ENCODE results near the gene DIPK1B. TPM values are rescaled to one million over a fixed set of nuclear protein-coding genes. Genes with fewer than 3 reads are reported as not detected.
A peak's percentile ranks its signal among the peaks of the same experiment; 100 is the strongest.

DIPK1B gene
- total RNA-seq, 3 donors from 2014 or later: 4.8 to 8.2 (median 5.6) TPM

- no peak for DNase-seq (ENCODE audit: low spot score in 2 of 2)
- intact Hi-C loops (cut with DNase I; ENCODE audit: low total_unique reads): no loop called here
- TF ChIP-seq POLR2A (IDR thresholded peaks at IDR 0.05): no peak
- no peak for TF ChIP-seq POLR2AphosphoS5 (IDR thresholded peaks at IDR 0.05)
- peak; percentile 36 to 64 (median 58) for TF ChIP-seq CTCF (IDR thresholded peaks at IDR 0.05)
- peaks cover 3 to 33% of the 10 kb centered on the region in 2 donors for H3K27me3 ChIP-seq
- no peaks in the 10 kb centered on the region for H3K4me1 ChIP-seq
- no peak overlapping the region for H3K27ac ChIP-seq
- no peaks in the 10 kb centered on the region for H3K36me3 ChIP-seq
- no peak overlapping the region for H3K4me3 ChIP-seq
- no peaks in the 10 kb centered on the region for H3K9me3 ChIP-seq
These were observed 40.5 kb upstream of the DIPK1B start for GRCh38 chr9:136671646-136672430.

- TF ChIP-seq POLR2A (IDR thresholded peaks at IDR 0.05): no peak
- TF ChIP-seq POLR2AphosphoS5 (IDR thresholded peaks at IDR 0.05): no peak
- TF ChIP-seq CTCF (IDR thresholded peaks at IDR 0.05): no peak
- DNase-seq (ENCODE audit: low spot score in 2 of 2): no peak
- H3K4me1 ChIP-seq: no peaks in the 10 kb centered on the region
- peaks cover 3 to 25% of the 10 kb centered on the region in 2 donors for H3K27me3 ChIP-seq
- H3K4me3 ChIP-seq: no peak overlapping the region
- H3K36me3 ChIP-seq: no peaks in the 10 kb centered on the region
- no peaks in the 10 kb centered on the region for H3K9me3 ChIP-seq
- H3K27ac ChIP-seq: no peak overlapping the region
- intact Hi-C loops (cut with DNase I; ENCODE audit: low total_unique reads): no loop called here
These were observed 39.8 kb upstream of the DIPK1B start for GRCh38 chr9:136672431-136673087.

GRCh38 chr9:136673088-136673974 is 39.0 kb upstream of the DIPK1B start:
- TF ChIP-seq CTCF (IDR thresholded peaks at IDR 0.05) (no peak), POLR2AphosphoS5 (IDR thresholded peaks at IDR 0.05) (no peak), POLR2A (IDR thresholded peaks at IDR 0.05) (no peak)
- H3K4me3 ChIP-seq: no peak overlapping the region

GRCh38 chr9:136673975-136674785 is 38.2 kb upstream of the DIPK1B start:
- no peaks in the 10 kb centered on the region for H3K36me3 ChIP-seq
- H3K9me3 ChIP-seq: no peaks in the 10 kb centered on the region
- H3K4me3 ChIP-seq: no peak overlapping the region
- no peak for DNase-seq (ENCODE audit: low spot score in 2 of 2)
- intact Hi-C loops (cut with DNase I; ENCODE audit: low total_unique reads): no loop called here
- H3K27me3 ChIP-seq: peaks cover 3 to 19% of the 10 kb centered on the region in 2 donors
- no peaks in the 10 kb centered on the region for H3K4me1 ChIP-seq
- TF ChIP-seq CTCF (IDR thresholded peaks at IDR 0.05) (no peak), POLR2AphosphoS5 (IDR thresholded peaks at IDR 0.05) (no peak), POLR2A (IDR thresholded peaks at IDR 0.05) (no peak)
- H3K27ac ChIP-seq: no peak overlapping the region

More at GRCh38 chr9:136673088-136673974, 39.0 kb upstream of the DIPK1B start:
- Histone ChIP-seq H3K27ac (no peak overlapping the region), H3K4me1 (no peaks in the 10 kb centered on the region), H3K36me3 (no peaks in the 10 kb centered on the region), H3K27me3 (peaks cover 3 to 22% of the 10 kb centered on the region in 2 donors), H3K9me3 (no peaks in the 10 kb centered on the region)
- no peak for DNase-seq (ENCODE audit: low spot score in 2 of 2)
- intact Hi-C loops (cut with DNase I; ENCODE audit: low total_unique reads): no loop called here
